Stimulated activated CD8-positive, alpha-beta memory T cell treated with anti-CD3 and anti-CD28 coated beads, Interleukin-15, amount 100 ng/mL, for 4 hours (primary cell): Measurements from ENCODE around the gene KIAA1755.
"Not testable (repeated sequence)": the region's sequence is repeated elsewhere in the genome, so short reads cannot be mapped to it uniquely, and the experiment has no call there.

Experiments
- DNase-seq, 2 donors: peaks; one replicate each; pipeline ENCODE4 v3.0.0-alpha.2; 2020; ENCODE audit warnings: low read depth in 2 of 2

Gene KIAA1755

GRCh38 chr20:38290829-38291814, 30.6 kb upstream of the KIAA1755 start:
- DNase-seq, result no peak

- DNase-seq, result no peak
Measured at GRCh38 chr20:38286586-38287531, 26.3 kb upstream of the KIAA1755 start.

- no peak for DNase-seq
Measured at GRCh38 chr20:38284893-38285444, 24.4 kb upstream of the KIAA1755 start.

- DNase-seq, result not testable (repeated sequence)
Measured at GRCh38 chr20:38284066-38284650, 23.6 kb upstream of the KIAA1755 start.

GRCh38 chr20:38283236-38283635, 22.7 kb upstream of the KIAA1755 start:
- no peak for DNase-seq

- not testable (repeated sequence) for DNase-seq
Measured at GRCh38 chr20:38281176-38281915, 20.8 kb upstream of the KIAA1755 start.

- DNase-seq, result no peak
Measured at GRCh38 chr20:38278763-38279162, 18.2 kb upstream of the KIAA1755 start.

GRCh38 chr20:38278131-38278530, 17.6 kb upstream of the KIAA1755 start:
- DNase-seq, result no peak

GRCh38 chr20:38277691-38278090, 17.2 kb upstream of the KIAA1755 start:
- DNase-seq, result no peak

- DNase-seq, result no peak
Measured at GRCh38 chr20:38277285-38277684, 16.8 kb upstream of the KIAA1755 start.

GRCh38 chr20:38275815-38276550, 15.4 kb upstream of the KIAA1755 start:
- no peak for DNase-seq

GRCh38 chr20:38272961-38273360, 12.4 kb upstream of the KIAA1755 start:
- DNase-seq, result no peak

- DNase-seq, result no peak
Measured at GRCh38 chr20:38272398-38272797, 11.9 kb upstream of the KIAA1755 start.

- no peak for DNase-seq
Measured at GRCh38 chr20:38271608-38272120, 11.1 kb upstream of the KIAA1755 start.

- DNase-seq, result no peak
Measured at GRCh38 chr20:38270869-38271605, 10.5 kb upstream of the KIAA1755 start.

- DNase-seq, result no peak
Measured at GRCh38 chr20:38269715-38270114, 9.2 kb upstream of the KIAA1755 start.

GRCh38 chr20:38269040-38269439, 8.5 kb upstream of the KIAA1755 start:
- DNase-seq, result no peak

- DNase-seq, result no peak
Measured at GRCh38 chr20:38267901-38268514, 7.5 kb upstream of the KIAA1755 start.

- no peak for DNase-seq
Measured at GRCh38 chr20:38267296-38267695, 6.8 kb upstream of the KIAA1755 start.
